Glomerular endothelial cell (primary cell): Measurements from ENCODE around the gene CEP131. TPM values are rescaled to one million over a fixed set of nuclear protein-coding genes. Genes with fewer than 3 reads are reported as not detected.
A peak's percentile ranks its signal among the peaks of the same experiment; 100 is the strongest.

ENCODE experiments used
- DNase-seq: peaks from one replicate; pipeline ENCODE4 v3.0.0-alpha.2; 2011; ENCODE audit warnings: low read depth, low spot score; ENCODE audit errors: extremely low read depth
- total RNA-seq: library from RNA; depleted of rRNA; stranded (reverse); fragments of >200 nt; gene quantifications from 2 replicates; pipeline ENCODE4 v1.2.3, GENCODE V29; 2015

The CEP131 gene
- total RNA-seq, result 14.6 and 15.2 TPM in 2 replicates

DNA sequence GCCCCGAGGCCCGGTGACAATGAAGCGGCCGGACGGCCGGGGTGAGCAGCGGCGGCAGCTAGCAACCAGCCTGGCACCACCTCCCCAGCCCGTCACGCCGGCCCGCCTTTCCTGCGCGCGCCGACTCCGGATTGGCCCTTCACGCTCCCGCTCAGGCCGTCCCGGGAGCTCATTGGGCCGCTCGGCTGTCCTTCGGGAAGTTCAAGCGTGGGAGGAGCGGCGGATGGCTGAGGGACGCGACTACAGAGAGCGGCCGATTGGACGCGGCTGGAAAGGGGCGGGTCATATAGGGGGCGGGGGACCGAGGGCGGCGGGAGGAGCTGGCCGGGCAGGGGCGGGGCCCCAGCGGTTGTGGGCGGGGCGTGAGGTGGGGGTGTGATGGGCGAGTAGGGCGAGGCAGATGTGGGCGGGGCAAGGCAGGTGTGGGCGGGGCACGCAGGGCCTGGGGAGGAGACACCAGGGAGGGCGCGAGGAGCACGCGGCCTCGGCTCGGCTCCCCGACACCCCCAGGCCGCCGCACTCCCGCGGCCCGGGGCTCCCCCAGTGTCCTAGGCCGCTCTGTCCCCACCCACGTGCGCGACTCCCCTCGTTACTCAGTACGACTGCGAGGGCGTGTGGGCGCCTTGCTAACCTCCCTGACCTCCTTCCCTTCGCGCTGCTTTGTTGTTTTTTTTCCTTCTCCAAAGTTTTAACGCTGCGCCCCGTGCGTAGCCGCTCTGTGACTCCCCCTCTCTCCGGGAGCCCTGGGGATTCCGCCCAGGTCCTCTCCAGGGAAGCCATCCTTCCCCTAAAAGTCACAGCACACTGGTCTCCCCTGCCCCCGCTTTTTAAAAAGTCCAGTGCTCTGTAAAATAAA is at the start of gene CEP131:
Gene CEP131 (minus strand): TSS at position 60 of the 856 bp plus-strand sequence. CDS start 2,909 bp downstream, outside the sequence.
- peak; percentile 73 for DNase-seq

GRCh38 chr17:81271226-81271625 is 48.5 kb upstream of the CEP131 start:
- DNase-seq, result no peak

- no peak for DNase-seq
Measured at GRCh38 chr17:81270279-81270678, 47.5 kb upstream of the CEP131 start.

DNA sequence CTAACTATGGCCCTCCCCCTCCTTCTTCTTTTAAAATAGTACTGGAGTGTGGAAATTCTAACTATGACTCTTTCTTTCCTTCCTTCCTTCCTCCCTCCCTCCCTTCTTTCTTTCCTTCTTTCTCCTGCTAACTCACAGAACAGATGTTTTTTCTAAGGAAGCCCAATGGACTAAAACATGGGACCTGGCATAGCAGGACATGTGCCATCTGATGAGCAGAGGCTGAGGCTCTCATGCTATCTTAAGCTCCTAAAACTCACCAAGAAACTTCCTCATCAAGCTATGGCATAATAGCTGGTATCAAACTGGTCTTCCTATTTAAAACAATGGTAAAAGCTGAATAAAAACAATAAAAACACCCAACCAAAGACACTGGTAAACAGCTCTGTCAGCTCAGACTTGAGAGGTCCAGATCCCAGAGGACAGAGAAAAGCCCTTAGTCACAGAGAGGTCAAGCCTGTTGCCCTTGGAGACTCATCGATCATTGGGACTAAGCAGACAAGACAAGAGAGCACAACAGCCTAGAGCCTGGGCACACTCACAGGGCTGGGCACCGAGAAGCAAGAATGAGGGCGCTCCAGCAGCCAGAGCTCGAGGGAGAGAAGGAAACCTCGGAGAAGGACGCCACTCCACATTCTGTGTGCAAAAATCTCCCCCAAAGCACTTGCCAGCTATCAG is 44.8 kb upstream of the CEP131 start:
- no peak for DNase-seq

DNA sequence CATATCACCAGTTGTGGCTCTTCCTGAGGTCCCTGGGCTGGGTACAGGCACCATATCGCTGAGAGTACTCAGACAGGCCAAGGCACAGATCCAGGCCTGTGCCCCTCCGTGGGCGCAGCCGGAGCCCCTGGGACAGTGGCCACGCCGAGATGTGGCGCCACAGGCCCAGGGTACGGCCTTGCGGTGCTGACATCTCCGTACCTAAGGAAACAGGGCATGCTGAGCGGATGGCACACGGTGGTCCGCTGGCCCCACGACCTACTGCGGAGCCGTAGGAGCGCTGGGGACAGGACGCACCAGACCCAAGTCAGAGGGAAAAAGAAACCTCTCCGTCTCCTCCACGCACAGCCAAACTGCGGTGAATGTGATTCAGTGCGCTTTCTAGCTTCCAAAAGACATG is 42.8 kb upstream of the CEP131 start:
- no peak for DNase-seq

DNA sequence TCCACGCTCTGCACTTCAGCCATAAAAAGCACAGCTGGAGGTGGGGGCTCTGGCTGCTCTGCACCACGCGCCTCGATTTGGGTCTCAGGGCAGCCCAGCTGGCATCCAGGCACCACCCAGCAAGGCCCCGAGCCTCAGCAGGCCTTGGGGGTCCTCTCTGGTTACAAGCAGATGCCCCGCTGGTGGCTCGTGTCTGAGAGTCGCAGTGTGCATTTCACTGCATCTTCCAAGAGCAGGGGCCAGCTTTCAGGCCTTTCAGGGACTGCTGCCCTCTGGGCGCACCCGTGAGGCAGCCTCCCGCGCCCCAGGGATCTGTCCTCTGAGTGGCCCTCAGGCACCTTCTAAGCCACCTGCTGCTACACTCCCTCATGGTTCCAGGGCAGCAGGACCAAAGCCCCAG is 41.9 kb upstream of the CEP131 start:
- no peak for DNase-seq

DNA sequence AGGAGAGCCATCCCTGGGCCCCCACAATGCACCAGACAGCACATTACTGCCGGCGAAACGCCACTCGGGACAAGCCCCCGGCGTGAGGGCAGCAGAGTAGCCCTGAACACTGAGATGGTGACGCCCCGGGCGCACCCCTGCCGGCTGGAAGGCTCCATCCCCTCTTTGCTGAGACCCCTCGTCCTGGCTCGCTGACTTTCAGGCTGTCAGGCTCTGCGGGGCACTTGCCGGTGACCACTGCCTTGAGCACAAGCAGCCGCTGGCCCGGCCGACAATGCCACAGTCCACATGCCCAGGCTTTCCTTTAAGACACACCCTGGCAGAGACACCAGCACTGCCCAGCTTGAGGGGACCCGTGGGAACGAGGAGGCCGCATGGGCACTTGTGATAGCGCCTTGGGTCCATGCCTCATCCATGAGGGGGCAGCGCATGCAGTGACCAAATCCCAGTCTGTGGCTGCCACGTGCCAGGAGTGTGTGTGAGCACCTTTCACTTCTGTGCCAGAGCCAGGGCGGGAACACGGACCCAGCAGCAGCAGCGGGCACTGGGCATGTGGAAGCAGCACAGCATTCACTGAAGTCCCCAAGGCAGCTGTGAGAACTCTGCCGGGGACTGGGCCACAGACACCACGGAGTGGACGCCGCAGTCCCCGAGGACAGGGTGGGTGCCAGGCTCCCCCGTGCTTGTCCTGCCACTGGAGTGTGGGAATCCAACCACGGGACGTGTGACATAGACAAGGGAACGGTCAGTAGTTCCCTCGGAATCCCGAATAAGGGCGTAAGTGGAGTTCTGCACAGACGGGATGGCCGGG is 40.8 kb upstream of the CEP131 start:
- no peak for DNase-seq

GRCh38 chr17:81261582-81262336 is 39.0 kb upstream of the CEP131 start:
- DNase-seq, result no peak

- no peak for DNase-seq
Measured at GRCh38 chr17:81261096-81261495, 38.3 kb upstream of the CEP131 start.

DNA sequence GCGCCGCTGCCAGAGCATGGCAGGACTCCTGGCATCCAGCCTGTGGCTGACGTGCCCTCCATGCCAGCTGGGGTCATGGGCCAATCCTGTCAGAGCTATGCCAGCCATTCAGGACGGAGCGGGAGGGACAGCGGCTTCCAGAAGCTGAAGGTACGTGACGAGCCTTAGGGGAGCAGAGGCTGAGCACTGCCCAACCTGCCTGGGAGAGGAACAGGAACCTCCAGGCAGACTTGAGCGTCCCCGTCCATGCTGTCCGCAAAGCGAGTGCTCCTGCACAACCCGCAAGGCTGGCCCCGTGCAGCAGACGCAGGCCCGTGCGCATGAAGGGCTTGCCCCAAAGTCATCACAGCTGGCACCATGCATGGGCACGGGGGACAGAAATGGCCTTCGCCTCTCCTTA is 37.9 kb upstream of the CEP131 start:
- no peak for DNase-seq

GRCh38 chr17:81260171-81260570 is 37.4 kb upstream of the CEP131 start:
- DNase-seq, result no peak

DNA sequence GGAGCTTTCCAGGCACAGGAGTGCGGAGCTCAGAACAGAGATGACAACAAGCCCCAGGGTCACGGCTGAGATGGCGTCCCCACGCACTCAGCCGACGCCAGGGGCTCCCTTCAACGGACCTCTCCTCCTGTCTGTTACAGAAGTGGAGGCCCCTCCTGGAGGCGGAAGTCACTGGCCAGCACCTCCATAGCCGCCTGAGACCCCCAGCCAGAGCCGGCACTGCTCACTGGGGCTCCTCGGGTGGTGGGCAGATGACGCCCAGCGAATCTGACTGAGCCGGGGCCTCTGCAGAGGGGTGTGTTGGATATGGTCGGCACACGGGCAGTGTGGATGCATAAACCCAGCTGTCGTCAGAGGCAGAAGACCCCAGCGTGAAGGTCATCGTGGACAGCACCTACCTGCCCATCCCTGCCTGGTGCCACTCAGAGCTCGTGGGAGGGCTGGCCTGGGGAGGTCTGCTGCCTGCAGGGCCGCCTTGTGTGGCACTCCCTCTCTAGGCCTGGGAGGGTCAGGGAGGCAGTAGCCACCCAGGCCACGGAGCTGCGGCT is 36.4 kb upstream of the CEP131 start:
- DNase-seq, result no peak

GRCh38 chr17:81258292-81258691 is 35.5 kb upstream of the CEP131 start:
- no peak for DNase-seq

GRCh38 chr17:81257533-81257932 is 34.8 kb upstream of the CEP131 start:
- DNase-seq, result no peak

DNA sequence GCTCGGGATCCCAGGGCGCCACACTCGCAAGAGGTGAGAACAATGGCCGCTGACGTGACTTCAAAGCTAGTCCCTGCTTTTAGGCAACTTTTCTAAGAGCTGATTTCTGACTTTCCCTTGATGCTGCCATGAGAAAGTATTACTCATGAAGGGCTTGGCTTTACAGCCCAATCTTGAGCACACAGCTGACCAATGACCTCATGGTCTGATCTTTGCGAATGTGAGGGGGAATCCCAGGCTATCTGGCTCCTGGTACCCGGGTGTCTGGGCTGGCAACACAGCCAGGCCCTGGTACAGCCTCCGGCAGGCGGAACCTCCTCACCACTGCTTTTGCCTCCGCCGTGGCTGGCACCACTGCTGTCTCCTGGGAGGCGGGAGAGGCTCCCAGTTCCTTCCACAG is 33.9 kb upstream of the CEP131 start:
- DNase-seq, result no peak

DNA sequence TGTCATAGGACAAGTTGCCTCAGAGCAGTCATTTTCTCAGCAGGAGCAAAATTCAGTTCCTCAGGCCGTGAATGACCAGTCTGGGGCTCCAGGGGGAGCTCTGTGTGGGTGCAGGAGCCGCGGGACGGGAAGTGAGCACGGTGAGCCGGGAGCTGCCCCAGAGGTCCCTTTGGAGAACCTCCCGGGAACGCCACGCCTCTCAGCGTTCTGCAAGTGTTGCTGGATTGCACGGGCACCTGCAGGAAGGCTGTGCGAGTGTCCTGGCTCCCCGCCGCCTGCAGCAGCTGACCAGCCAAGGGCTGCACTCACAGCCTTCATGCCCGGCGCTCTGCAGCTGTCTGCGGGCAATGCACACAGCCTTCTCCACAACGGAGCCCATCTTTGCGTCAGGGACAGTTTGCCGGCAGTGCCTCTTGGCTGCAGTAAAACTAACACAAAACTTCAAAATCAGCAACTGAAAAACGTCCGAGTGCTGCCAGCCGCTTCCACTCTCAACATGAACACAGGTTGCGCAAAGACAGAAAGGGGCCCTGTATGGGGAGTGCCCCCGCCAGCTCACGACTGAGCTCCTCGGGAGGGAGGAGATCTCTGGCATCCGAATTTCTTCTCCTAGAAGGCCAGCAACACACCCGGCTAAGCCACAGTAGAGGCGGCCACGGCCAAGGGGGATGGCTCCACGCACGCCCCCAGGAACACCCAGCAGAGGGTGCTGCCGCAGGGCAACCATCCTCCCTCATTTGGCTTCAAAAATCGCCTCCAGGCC is 32.4 kb upstream of the CEP131 start:
- peak; percentile 25 for DNase-seq

GRCh38 chr17:81253358-81254131 is 30.8 kb upstream of the CEP131 start:
- no peak for DNase-seq

DNA sequence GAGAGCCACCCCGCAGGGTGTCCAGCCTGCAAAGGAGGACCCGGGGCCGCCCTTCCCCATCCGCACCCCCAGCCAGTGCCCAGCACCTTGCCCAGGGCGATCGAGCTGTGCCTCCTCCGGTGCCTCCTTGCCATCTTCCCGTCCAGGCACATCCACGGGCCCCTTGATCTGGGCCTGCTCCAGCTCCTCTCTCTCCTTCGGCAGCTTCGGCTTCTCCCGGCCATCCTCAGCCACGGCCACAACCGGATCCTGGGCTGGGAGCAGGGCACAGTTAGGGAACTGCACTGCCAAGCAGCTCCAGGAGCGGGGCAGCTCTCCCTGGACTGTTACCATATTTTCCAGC is 30.2 kb upstream of the CEP131 start:
- DNase-seq, result no peak
